Endothelial cell of umbilical vein (primary cell): Measurements from ENCODE around the gene CD2BP2.

Experiments
- CTCF ChIP-seq, 2 donors: IDR thresholded peaks; 1 replicate in 1 of 2; 2 replicates in 1 of 2; pipeline ENCODE4 v1.5.1; 2011; ENCODE audit warnings: low read length in 2 of 2, mild to moderate bottlenecking in 2 of 2, moderate library complexity in 2 of 2, control low read depth in 1 of 2, inconsistent platforms in 1 of 2, low read depth in 1 of 2; ENCODE audit not compliant: insufficient read depth in 1 of 2; ENCODE audit errors: extremely low read depth in 1 of 2
- POLR2A ChIP-seq: IDR thresholded peaks from 2 replicates; pipeline ENCODE4 v1.6.1; 2012; ENCODE audit warnings: low read depth, mild to moderate bottlenecking, control low read depth, low read length
- POLR2AphosphoS5 ChIP-seq: IDR thresholded peaks from 2 replicates; pipeline ENCODE4 v1.6.1; 2012; ENCODE audit warnings: low read depth, mild to moderate bottlenecking, control low read depth, low read length, moderate library complexity; ENCODE audit not compliant: insufficient read depth

DNA sequence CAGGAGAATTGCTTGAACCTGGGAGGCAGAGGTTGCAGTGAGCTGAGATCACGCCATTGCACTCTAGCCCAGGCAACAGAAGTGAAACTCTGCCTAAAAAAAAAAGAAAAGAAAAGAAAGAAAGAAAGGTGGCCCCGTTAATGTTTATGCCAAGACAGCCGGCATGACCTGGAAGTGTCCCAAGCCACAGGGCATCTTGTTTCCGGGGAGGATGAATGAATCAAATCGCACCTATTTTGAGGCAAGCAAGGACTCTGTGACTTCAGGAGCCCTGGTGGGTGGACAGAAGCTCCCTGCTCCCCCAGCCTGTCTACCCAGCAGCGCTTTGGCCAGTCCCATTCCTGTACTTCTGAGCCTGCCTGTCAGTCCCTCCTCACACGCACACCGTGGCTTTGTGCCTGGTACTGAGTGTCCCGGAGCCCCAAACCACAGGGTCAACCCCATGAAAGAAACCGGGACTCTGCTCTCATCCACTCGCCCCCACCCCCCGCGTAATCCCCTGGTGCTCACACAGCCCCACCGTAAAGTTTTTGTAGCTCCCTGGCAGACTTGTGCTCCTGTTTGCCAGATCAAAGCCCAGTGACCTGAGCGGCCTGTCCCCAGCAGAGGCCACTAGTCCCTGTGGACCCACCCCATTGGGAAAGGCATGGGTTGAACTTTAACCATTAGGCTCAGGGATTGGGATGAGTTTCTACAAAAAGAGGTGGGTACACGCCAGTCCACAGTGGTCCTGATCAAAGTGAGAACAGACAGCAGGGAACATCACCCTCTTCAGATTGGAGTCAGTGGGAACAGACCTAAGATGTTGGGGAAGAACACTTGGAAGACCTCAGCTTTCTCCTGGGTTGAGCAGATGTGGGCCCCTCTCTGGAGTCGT lies 19.3 kb downstream of the CD2BP2 start:
- TF ChIP-seq POLR2AphosphoS5, result no peak
- TF ChIP-seq CTCF (IDR thresholded peaks at IDR 0.05; ENCODE audit: extremely low read depth in 1 of 2, insufficient read depth in 1 of 2, low read depth in 1 of 2, low read length in 2 of 2), result no peak
- TF ChIP-seq POLR2A, result no peak
